HEK293 (cell line): Measurements from ENCODE around the gene UNG.

ENCODE experiments used
- CTCF ChIA-PET: fragments of 350-600 bp; formaldehyde crosslinking; extraction: SDS; loops from one replicate; lab custom pipeline; 2021; ENCODE audit warnings: antibody characterized with exemption; lab: Yijun Ruan, JAX
- POLR2A ChIA-PET: fragments of 300-600 bp; formaldehyde crosslinking; extraction: SDS; loops from one replicate; lab custom pipeline; 2020; ENCODE audit warnings: antibody characterized with exemption, inconsistent platforms; lab: Yijun Ruan, JAX
- H3K27ac ChIP-seq: fragments of 200-500 bp; sonication (Bioruptor generic); 2 replicates; pipeline ENCODE4 v1.5.1; 2014; ENCODE audit warnings: low read depth, low read length, control low read depth, inconsistent platforms; ENCODE audit errors: extremely low read depth
- H3K36me3 ChIP-seq, 2 experiments: fragments of 200-500 bp in 1 of 2; sonication (Bioruptor generic) in 1 of 2; 1 replicate in 1 of 2; 2 replicates in 1 of 2; pipeline ENCODE4 v1.5.1; 2014 to 2017; ENCODE audit warnings: inconsistent platforms in 2 of 2, low read length in 2 of 2; ENCODE audit not compliant: control insufficient read depth in 2 of 2, insufficient read depth in 1 of 2
- H3K4me1 ChIP-seq: fragments of 200-500 bp; sonication (Bioruptor generic); 2 replicates; pipeline ENCODE4 v1.5.1; 2014; ENCODE audit warnings: mild to moderate bottlenecking, low read length, inconsistent platforms; ENCODE audit not compliant: control insufficient read depth, insufficient read depth
- H3K4me3 ChIP-seq: 2 replicates; pipeline ENCODE4 v1.5.1; 2011; ENCODE audit warnings: low read depth, mild to moderate bottlenecking, control low read depth, low read length, moderate library complexity
- H3K9me3 ChIP-seq: fragments of 200-500 bp; sonication (Bioruptor generic); 2 replicates; pipeline ENCODE4 v1.5.1; 2014; ENCODE audit warnings: low read depth, low read length, inconsistent platforms; ENCODE audit not compliant: control insufficient read depth, insufficient read depth
- ELK4 ChIP-seq: IDR thresholded peaks from 2 replicates; pipeline ENCODE4 v1.6.1; 2011; ENCODE audit warnings: mild to moderate bottlenecking, low read depth, low read length, borderline replicate concordance
- FEZF1 ChIP-seq: fragments of 450-650 bp; formaldehyde crosslinking; IDR thresholded peaks from 2 replicates; pipeline ENCODE4 v1.5.1; 2016; ENCODE audit warnings: missing biosample characterization, missing genetic modification characterization
- GFI1B ChIP-seq: fragments of 450-650 bp; formaldehyde crosslinking; IDR thresholded peaks from 2 replicates; pipeline ENCODE4 v1.5.1; 2016; ENCODE audit warnings: missing biosample characterization, missing genetic modification characterization
- HOXA7 ChIP-seq: sonication (generic); formaldehyde crosslinking; IDR thresholded peaks from 2 replicates; pipeline ENCODE4 v1.8.1; 2022; ENCODE audit warnings: missing genetic modification reagents, borderline replicate concordance
- HOXD13 ChIP-seq: sonication (generic); formaldehyde crosslinking; IDR thresholded peaks from 2 replicates; pipeline ENCODE4 v1.8.0; 2022; ENCODE audit warnings: missing genetic modification reagents, borderline replicate concordance
- MYNN ChIP-seq: fragments of 450-650 bp; formaldehyde crosslinking; IDR thresholded peaks from 2 replicates; pipeline ENCODE4 v1.5.1; 2016; ENCODE audit warnings: missing biosample characterization, missing genetic modification characterization, borderline replicate concordance
- PRDM1 ChIP-seq: fragments of 450-650 bp; formaldehyde crosslinking; IDR thresholded peaks from 2 replicates; pipeline ENCODE4; 2016; ENCODE audit warnings: missing biosample characterization, missing genetic modification characterization
- PRDM10 ChIP-seq: fragments of 450-650 bp; formaldehyde crosslinking; IDR thresholded peaks from 2 replicates; pipeline ENCODE4 v1.5.1; 2016; ENCODE audit warnings: missing biosample characterization, missing genetic modification characterization
- SETDB1 ChIP-seq: IDR thresholded peaks from one replicate; pipeline ENCODE4 v1.6.1; 2017; ENCODE audit warnings: mild to moderate bottlenecking, low read length, moderate library complexity, mixed read lengths; ENCODE audit not compliant: insufficient read length
- TRIM28 ChIP-seq: IDR thresholded peaks from 2 replicates; pipeline ENCODE4 v1.6.1; 2011; ENCODE audit warnings: low read length, control low read depth, borderline replicate concordance
- WT1 ChIP-seq: fragments of 450-650 bp; formaldehyde crosslinking; IDR thresholded peaks from 2 replicates; pipeline ENCODE4 v1.5.1; 2016; ENCODE audit warnings: missing biosample characterization, missing genetic modification characterization
- ZBTB10 ChIP-seq: fragments of 450-650 bp; formaldehyde crosslinking; IDR thresholded peaks from 2 replicates; pipeline ENCODE4 v1.5.1; 2016; ENCODE audit warnings: missing biosample characterization, missing genetic modification characterization
- ZNF24 ChIP-seq: fragments of 450-650 bp; formaldehyde crosslinking; IDR thresholded peaks from 2 replicates; pipeline ENCODE4 v1.5.1; 2016; ENCODE audit warnings: missing biosample characterization, missing genetic modification characterization
- ZNF362 ChIP-seq: fragments of 450-650 bp; formaldehyde crosslinking; IDR thresholded peaks from 2 replicates; pipeline ENCODE4 v1.5.1; 2016; ENCODE audit warnings: missing biosample characterization, missing genetic modification characterization
- ZNF37A ChIP-seq: fragments of 450-650 bp; IDR thresholded peaks from 2 replicates; pipeline ENCODE4 v1.5.1; 2018; ENCODE audit warnings: missing biosample characterization, missing genetic modification characterization
- ZNF433 ChIP-seq: fragments of 450-650 bp; formaldehyde crosslinking; IDR thresholded peaks from 2 replicates; pipeline ENCODE4 v1.5.1; 2016; ENCODE audit warnings: missing biosample characterization, missing genetic modification characterization, low read depth
- ZNF48 ChIP-seq: fragments of 450-650 bp; formaldehyde crosslinking; IDR thresholded peaks from 2 replicates; pipeline ENCODE4 v1.5.1; 2016; ENCODE audit warnings: missing biosample characterization, missing genetic modification characterization
- ZNF501 ChIP-seq: fragments of 450-650 bp; formaldehyde crosslinking; IDR thresholded peaks from 2 replicates; pipeline ENCODE4 v1.5.1; 2016; ENCODE audit warnings: missing biosample characterization, missing genetic modification characterization
- ZNF658 ChIP-seq: fragments of 450-650 bp; formaldehyde crosslinking; IDR thresholded peaks from 2 replicates; pipeline ENCODE4; 2016; ENCODE audit warnings: missing biosample characterization, missing genetic modification characterization
- ZNF704 ChIP-seq: fragments of 450-650 bp; formaldehyde crosslinking; IDR thresholded peaks from 2 replicates; pipeline ENCODE4 v1.5.1; 2016; ENCODE audit warnings: missing biosample characterization, missing genetic modification characterization
- ZNF785 ChIP-seq: fragments of 450-650 bp; formaldehyde crosslinking; IDR thresholded peaks from 2 replicates; pipeline ENCODE4 v1.5.1; 2016; ENCODE audit warnings: missing biosample characterization, missing genetic modification characterization

The UNG gene

GRCh38 chr12:109074866-109075265 is 22.5 kb upstream of the UNG start (continued):
- TF ChIP-seq TRIM28: no peak

- H3K36me3 ChIP-seq: peaks cover 24 to 81% of the 10 kb centered on the region in 2 experiments
- CTCF ChIA-PET: interaction anchor here (0.7 to 1.7 kb wide), 2 partner anchors 10 to 283 kb away, joined by 3 to 10 read pairs; partner anchors contain the start of gene ALKBH2
- TF ChIP-seq ZBTB10 (tag by site-specific recombination): no peak
- TF ChIP-seq WT1 (tag by site-specific recombination): no peak
- no peak for TF ChIP-seq ZNF362 (tag by site-specific recombination)
- TF ChIP-seq ZNF37A (tag by site-specific recombination): no peak
- TF ChIP-seq ELK4: no peak
- TF ChIP-seq ZNF501 (tag by site-specific recombination): no peak
- TF ChIP-seq SETDB1: no peak
- TF ChIP-seq ZNF433: no peak
- TF ChIP-seq GFI1B (tag by site-specific recombination): no peak
- TF ChIP-seq HOXA7 (CRISPR knock-in tag): no peak
- no peak for TF ChIP-seq PRDM1 (tag by site-specific recombination)
- TF ChIP-seq MYNN (tag by site-specific recombination): no peak
- no peak for TF ChIP-seq HOXD13 (CRISPR knock-in tag)
- TF ChIP-seq ZNF785: no peak
- TF ChIP-seq ZNF48 (tag by site-specific recombination): no peak
- TF ChIP-seq PRDM10 (tag by site-specific recombination): no peak
- TF ChIP-seq ZNF704 (tag by site-specific recombination): no peak
- TF ChIP-seq ZNF658 (tag by site-specific recombination): no peak
- no peak for TF ChIP-seq FEZF1 (tag by site-specific recombination)
- no peak for TF ChIP-seq ZNF24 (tag by site-specific recombination)
- TF ChIP-seq, all 188 proteins: peak for 0
- Histone ChIP-seq H3K4me3 (no peak overlapping the region), H3K4me1 (no peaks in the 10 kb centered on the region), H3K9me3 (no peaks in the 10 kb centered on the region), H3K27ac (no peak overlapping the region)
- POLR2A ChIA-PET: no interaction called here
Observed at GRCh38 chr12:109082751-109083150, 14.6 kb upstream of the UNG start.
